ENCODE data around the gene SGTB.

- TF ChIP-seq CTCF (IDR thresholded peaks at IDR 0.05): no peak
- no peak for TF ChIP-seq REST (IDR thresholded peaks at IDR 0.05; ENCODE audit: insufficient read depth in 1 of 2, low read depth in 2 of 2, low read length in 1 of 2)
- TF ChIP-seq POLR2AphosphoS5 (IDR thresholded peaks at IDR 0.05; ENCODE audit: low read depth, low read length): no peak
- TF ChIP-seq SIN3A (IDR thresholded peaks at IDR 0.05; ENCODE audit: borderline replicate concordance, insufficient read depth, low read depth, low read length): no peak
- no peak for TF ChIP-seq TCF7L2 (IDR thresholded peaks at IDR 0.05; ENCODE audit: low read depth, low read length)
Observed at GRCh38 chr5:65620021-65620420, 101.9 kb downstream of the SGTB start.
